Measurements from ENCODE around the gene CSNK1G1.
"Not testable (repeated sequence)": the region's sequence is repeated elsewhere in the genome, so short reads cannot be mapped to it uniquely, and the experiment has no call there.

Gene CSNK1G1

GRCh38 chr15:64121614-64122013 lies 234.4 kb downstream of the CSNK1G1 start:
- Histone ChIP-seq H3K4me3 (replicated peaks; ENCODE audit: low read depth, low read length) (no peak overlapping the region), H3K27me3 (replicated peaks; ENCODE audit: control insufficient read depth, insufficient read depth, low read length) (no peaks in the 10 kb centered on the region), H3K36me3 (ENCODE audit: control insufficient read depth, insufficient read depth, low read length) (peaks cover 15% of the 10 kb centered on the region)
- no peak for TF ChIP-seq CTCF (IDR thresholded peaks at IDR 0.05; ENCODE audit: insufficient read depth, low read length, poor library complexity, severe bottlenecking)
- no peak for DNase-seq (ENCODE audit: extremely low read depth, insufficient read length)

GRCh38 chr15:64120322-64120721 lies 235.7 kb downstream of the CSNK1G1 start:
- not testable (repeated sequence) for DNase-seq (ENCODE audit: extremely low read depth, insufficient read length); H3K27me3 ChIP-seq (replicated peaks; ENCODE audit: control insufficient read depth, insufficient read depth, low read length); H3K4me3 ChIP-seq (replicated peaks; ENCODE audit: low read depth, low read length)
- H3K36me3 ChIP-seq (ENCODE audit: control insufficient read depth, insufficient read depth, low read length): peaks cover 13% of the 10 kb centered on the region

- TF ChIP-seq CTCF (IDR thresholded peaks at IDR 0.05; ENCODE audit: insufficient read depth, low read length, poor library complexity, severe bottlenecking): no peak
- H3K4me3 ChIP-seq (replicated peaks; ENCODE audit: low read depth, low read length): no peak overlapping the region
- H3K36me3 ChIP-seq (ENCODE audit: control insufficient read depth, insufficient read depth, low read length): peaks cover 17% of the 10 kb centered on the region
These were observed 238.1 kb downstream of the CSNK1G1 start for GRCh38 chr15:64117759-64118487.

More at GRCh38 chr15:64117759-64118487, 238.1 kb downstream of the CSNK1G1 start:
- H3K27me3 ChIP-seq (replicated peaks; ENCODE audit: control insufficient read depth, insufficient read depth, low read length): no peaks in the 10 kb centered on the region
- DNase-seq (ENCODE audit: extremely low read depth, insufficient read length): no peak

All from GM06990 (cell line).